HepG2 (cell line): ENCODE measurements around the gene ZNF616. TPM values are rescaled to one million over a fixed set of nuclear protein-coding genes. Genes with fewer than 3 reads are reported as not detected.
A peak's percentile ranks its signal among the peaks of the same experiment; 100 is the strongest.

Experiments
- CHD4 ChIP-seq: fragments of 200-600 bp; sonication (generic); IDR thresholded peaks from 2 replicates; pipeline ENCODE4 v1.7.0; 2017; ENCODE audit warnings: mild to moderate bottlenecking, low read length, borderline replicate concordance
- ELF3 ChIP-seq: IDR thresholded peaks from 2 replicates; pipeline ENCODE4 v1.6.1; 2016; ENCODE audit warnings: missing genetic modification reagents, missing compliant biosample characterization
- ETV5 ChIP-seq: IDR thresholded peaks from 2 replicates; pipeline ENCODE4 v1.6.1; 2018; ENCODE audit warnings: missing biosample characterization, missing genetic modification reagents, inconsistent platforms, borderline replicate concordance
- GATA4 ChIP-seq: sonication (generic); IDR thresholded peaks from 2 replicates; pipeline ENCODE4 v1.6.1; 2016; ENCODE audit warnings: antibody characterized with exemption, low read depth, borderline replicate concordance
- KLF9 ChIP-seq: IDR thresholded peaks from 2 replicates; pipeline ENCODE4 v1.6.1; 2016; ENCODE audit warnings: low read depth
- LCORL ChIP-seq, 2 experiments: fragments of 450-650 bp in 1 of 2; sonication (generic) in 1 of 2; formaldehyde crosslinking in 1 of 2; IDR thresholded peaks; 2 replicates each; pipeline versions ENCODE4 v1.5.0 to v1.6.1; 2017 to 2020; ENCODE audit warnings: antibody characterized with exemption in 1 of 2, missing genetic modification reagents in 1 of 2
- MEIS2 ChIP-seq: sonication (generic); formaldehyde crosslinking; IDR thresholded peaks from 2 replicates; pipeline ENCODE4 v1.9.0; 2021; ENCODE audit warnings: mild to moderate bottlenecking, missing genetic modification reagents
- MXI1 ChIP-seq: IDR thresholded peaks from 3 replicates; pipeline ENCODE4 v1.6.1; 2012; ENCODE audit warnings: low read depth, low read length, inconsistent platforms, borderline replicate concordance
- PRMT3 ChIP-seq: sonication (generic); formaldehyde crosslinking; IDR thresholded peaks from 2 replicates; pipeline ENCODE4 v1.8.1; 2022; ENCODE audit warnings: low read depth, mild to moderate bottlenecking, moderate library complexity, missing genetic modification reagents, borderline replicate concordance
- RBFOX2 ChIP-seq: fragments of 200-400 bp; formaldehyde crosslinking; IDR thresholded peaks from 2 replicates; pipeline ENCODE4 v1.6.1; 2017; ENCODE audit warnings: low read depth, mild to moderate bottlenecking, low read length
- RFX3 ChIP-seq: IDR thresholded peaks from 2 replicates; pipeline ENCODE4 v1.6.1; 2016; ENCODE audit warnings: missing biosample characterization, missing genetic modification reagents
- TOPORS ChIP-seq: sonication (generic); formaldehyde crosslinking; IDR thresholded peaks from 2 replicates; pipeline ENCODE4 v1.8.0; 2023; ENCODE audit warnings: mild to moderate bottlenecking, missing genetic modification reagents
- TRIM24 ChIP-seq: sonication (generic); formaldehyde crosslinking; IDR thresholded peaks from 2 replicates; pipeline ENCODE4 v1.8.0; 2022; ENCODE audit warnings: mild to moderate bottlenecking, missing genetic modification reagents
- ZNF556 ChIP-seq: sonication (generic); formaldehyde crosslinking; IDR thresholded peaks from 2 replicates; pipeline ENCODE4 v1.4.0; 2020; ENCODE audit warnings: mild to moderate bottlenecking, missing genetic modification reagents, borderline replicate concordance
- ZNF678 ChIP-seq: sonication (generic); formaldehyde crosslinking; IDR thresholded peaks from 2 replicates; pipeline ENCODE4 v1.4.0; 2020; ENCODE audit warnings: mild to moderate bottlenecking, missing genetic modification reagents
- polyA plus RNA-seq, 8 experiments: library from polyadenylated mRNA; depleted of rRNA in 3 of 8; stranded (reverse) in 7 of 8; unstranded in 1 of 8; fragments of >200 nt; fragmentation: Illumina TruSeq in 4 of 8; extraction: Trizol in 4 of 8; gene quantifications; 2 replicates each; pipeline versions ENCODE4 v1.2.1 to v1.2.3, GENCODE V29; 2011 to 2016; ENCODE audit warnings: low read depth in 4 of 8, missing spikeins in 1 of 8, mixed read lengths in 1 of 8; ENCODE audit not compliant: insufficient read depth in 1 of 8
- total RNA-seq, 5 experiments: library from RNA; depleted of rRNA; stranded (reverse); fragments of >200 nt; fragmentation: Illumina TruSeq; extraction: Trizol; gene quantifications; 2 replicates each; pipeline ENCODE4 v1.2.3, GENCODE V29; 2016; ENCODE audit warnings: low read depth in 1 of 5
- TF ChIP-seq, protein P1 (sequence below): IDR thresholded peaks from 2 replicates; pipeline ENCODE4 v1.4.0; 2020; ENCODE audit warnings: mild to moderate bottlenecking, missing genetic modification reagents
- TF ChIP-seq, protein P2 (sequence below): IDR thresholded peaks from 2 replicates; pipeline ENCODE4 v1.6.1; 2016
- TF ChIP-seq, protein P3 (sequence below), 2 experiments: fragments of 450-650 bp in 1 of 2; sonication (generic) in 1 of 2; formaldehyde crosslinking; IDR thresholded peaks; 2 replicates each; pipeline versions ENCODE4 v1.5.0 to v1.8.0; 2020 to 2022; ENCODE audit warnings: mild to moderate bottlenecking in 1 of 2, missing genetic modification reagents in 1 of 2
- TF ChIP-seq, protein P4 (sequence below): sonication (generic); formaldehyde crosslinking; IDR thresholded peaks from 2 replicates; pipeline ENCODE4 v1.5.1; 2020; ENCODE audit warnings: missing genetic modification reagents, mild to moderate bottlenecking, borderline replicate concordance
- TF ChIP-seq, protein P5 (sequence below): sonication (generic); formaldehyde crosslinking; IDR thresholded peaks from 2 replicates; pipeline ENCODE4 v1.4.0; 2020; ENCODE audit warnings: missing genetic modification reagents
- TF ChIP-seq, protein P6 (sequence below): sonication (generic); formaldehyde crosslinking; IDR thresholded peaks from 2 replicates; pipeline ENCODE4 v1.4.0; 2020; ENCODE audit warnings: missing genetic modification reagents

The ZNF616 gene
- total and polyA plus RNA-seq, 2 of the 13 experiments (the other 11 are each of a cell fraction or from before 2014, with no cell fraction given): 2.2 to 10.4 TPM

GRCh38 chr19:52099497-52100138 lies 40.1 kb downstream of the ZNF616 start (continued):
- TF ChIP-seq, protein P1, sequence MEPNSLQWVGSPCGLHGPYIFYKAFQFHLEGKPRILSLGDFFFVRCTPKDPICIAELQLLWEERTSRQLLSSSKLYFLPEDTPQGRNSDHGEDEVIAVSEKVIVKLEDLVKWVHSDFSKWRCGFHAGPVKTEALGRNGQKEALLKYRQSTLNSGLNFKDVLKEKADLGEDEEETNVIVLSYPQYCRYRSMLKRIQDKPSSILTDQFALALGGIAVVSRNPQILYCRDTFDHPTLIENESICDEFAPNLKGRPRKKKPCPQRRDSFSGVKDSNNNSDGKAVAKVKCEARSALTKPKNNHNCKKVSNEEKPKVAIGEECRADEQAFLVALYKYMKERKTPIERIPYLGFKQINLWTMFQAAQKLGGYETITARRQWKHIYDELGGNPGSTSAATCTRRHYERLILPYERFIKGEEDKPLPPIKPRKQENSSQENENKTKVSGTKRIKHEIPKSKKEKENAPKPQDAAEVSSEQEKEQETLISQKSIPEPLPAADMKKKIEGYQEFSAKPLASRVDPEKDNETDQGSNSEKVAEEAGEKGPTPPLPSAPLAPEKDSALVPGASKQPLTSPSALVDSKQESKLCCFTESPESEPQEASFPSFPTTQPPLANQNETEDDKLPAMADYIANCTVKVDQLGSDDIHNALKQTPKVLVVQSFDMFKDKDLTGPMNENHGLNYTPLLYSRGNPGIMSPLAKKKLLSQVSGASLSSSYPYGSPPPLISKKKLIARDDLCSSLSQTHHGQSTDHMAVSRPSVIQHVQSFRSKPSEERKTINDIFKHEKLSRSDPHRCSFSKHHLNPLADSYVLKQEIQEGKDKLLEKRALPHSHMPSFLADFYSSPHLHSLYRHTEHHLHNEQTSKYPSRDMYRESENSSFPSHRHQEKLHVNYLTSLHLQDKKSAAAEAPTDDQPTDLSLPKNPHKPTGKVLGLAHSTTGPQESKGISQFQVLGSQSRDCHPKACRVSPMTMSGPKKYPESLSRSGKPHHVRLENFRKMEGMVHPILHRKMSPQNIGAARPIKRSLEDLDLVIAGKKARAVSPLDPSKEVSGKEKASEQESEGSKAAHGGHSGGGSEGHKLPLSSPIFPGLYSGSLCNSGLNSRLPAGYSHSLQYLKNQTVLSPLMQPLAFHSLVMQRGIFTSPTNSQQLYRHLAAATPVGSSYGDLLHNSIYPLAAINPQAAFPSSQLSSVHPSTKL (CRISPR knock-in tag): peak; percentile 65
- TF ChIP-seq LCORL (IDR thresholded peaks at IDR 0.05): no peak
- no peak for TF ChIP-seq LCORL (CRISPR knock-in tag; IDR thresholded peaks at IDR 0.05)
- no peak for TF ChIP-seq TOPORS
- TF ChIP-seq, protein P2, sequence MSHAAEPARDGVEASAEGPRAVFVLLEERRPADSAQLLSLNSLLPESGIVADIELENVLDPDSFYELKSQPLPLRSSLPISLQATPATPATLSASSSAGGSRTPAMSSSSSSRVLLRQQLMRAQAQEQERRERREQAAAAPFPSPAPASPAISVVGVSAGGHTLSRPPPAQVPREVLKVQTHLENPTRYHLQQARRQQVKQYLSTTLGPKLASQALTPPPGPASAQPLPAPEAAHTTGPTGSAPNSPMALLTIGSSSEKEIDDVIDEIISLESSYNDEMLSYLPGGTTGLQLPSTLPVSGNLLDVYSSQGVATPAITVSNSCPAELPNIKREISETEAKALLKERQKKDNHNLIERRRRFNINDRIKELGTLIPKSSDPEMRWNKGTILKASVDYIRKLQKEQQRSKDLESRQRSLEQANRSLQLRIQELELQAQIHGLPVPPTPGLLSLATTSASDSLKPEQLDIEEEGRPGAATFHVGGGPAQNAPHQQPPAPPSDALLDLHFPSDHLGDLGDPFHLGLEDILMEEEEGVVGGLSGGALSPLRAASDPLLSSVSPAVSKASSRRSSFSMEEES (CRISPR knock-in tag): peak; percentile 98
- peak; percentile 77; the same call in 1 of the 2 replicates for TF ChIP-seq ETV5 (CRISPR knock-in tag)
- TF ChIP-seq, protein P3, sequence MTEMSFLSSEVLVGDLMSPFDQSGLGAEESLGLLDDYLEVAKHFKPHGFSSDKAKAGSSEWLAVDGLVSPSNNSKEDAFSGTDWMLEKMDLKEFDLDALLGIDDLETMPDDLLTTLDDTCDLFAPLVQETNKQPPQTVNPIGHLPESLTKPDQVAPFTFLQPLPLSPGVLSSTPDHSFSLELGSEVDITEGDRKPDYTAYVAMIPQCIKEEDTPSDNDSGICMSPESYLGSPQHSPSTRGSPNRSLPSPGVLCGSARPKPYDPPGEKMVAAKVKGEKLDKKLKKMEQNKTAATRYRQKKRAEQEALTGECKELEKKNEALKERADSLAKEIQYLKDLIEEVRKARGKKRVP (CRISPR knock-in tag; IDR thresholded peaks at IDR 0.05): 0 out of 4 replicates have a peak, but pooled peaks of 1 of the 2 experiments have one; percentile 35
- TF ChIP-seq CHD4: no peak
- no peak for TF ChIP-seq RBFOX2
- no peak for TF ChIP-seq ZNF556 (CRISPR knock-in tag)
- TF ChIP-seq MEIS2 (CRISPR knock-in tag): peak; percentile 66; the same call in 1 of the 2 replicates
- TF ChIP-seq, protein P4, sequence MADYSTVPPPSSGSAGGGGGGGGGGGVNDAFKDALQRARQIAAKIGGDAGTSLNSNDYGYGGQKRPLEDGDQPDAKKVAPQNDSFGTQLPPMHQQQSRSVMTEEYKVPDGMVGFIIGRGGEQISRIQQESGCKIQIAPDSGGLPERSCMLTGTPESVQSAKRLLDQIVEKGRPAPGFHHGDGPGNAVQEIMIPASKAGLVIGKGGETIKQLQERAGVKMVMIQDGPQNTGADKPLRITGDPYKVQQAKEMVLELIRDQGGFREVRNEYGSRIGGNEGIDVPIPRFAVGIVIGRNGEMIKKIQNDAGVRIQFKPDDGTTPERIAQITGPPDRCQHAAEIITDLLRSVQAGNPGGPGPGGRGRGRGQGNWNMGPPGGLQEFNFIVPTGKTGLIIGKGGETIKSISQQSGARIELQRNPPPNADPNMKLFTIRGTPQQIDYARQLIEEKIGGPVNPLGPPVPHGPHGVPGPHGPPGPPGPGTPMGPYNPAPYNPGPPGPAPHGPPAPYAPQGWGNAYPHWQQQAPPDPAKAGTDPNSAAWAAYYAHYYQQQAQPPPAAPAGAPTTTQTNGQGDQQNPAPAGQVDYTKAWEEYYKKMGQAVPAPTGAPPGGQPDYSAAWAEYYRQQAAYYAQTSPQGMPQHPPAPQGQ (CRISPR knock-in tag): no peak
- TF ChIP-seq PRMT3 (CRISPR knock-in tag): no peak
- no peak for TF ChIP-seq RFX3
- 0 out of 2 replicates have a peak, but pooled peaks have one; percentile 56 for TF ChIP-seq TRIM24 (CRISPR knock-in tag)
- TF ChIP-seq, protein P5, sequence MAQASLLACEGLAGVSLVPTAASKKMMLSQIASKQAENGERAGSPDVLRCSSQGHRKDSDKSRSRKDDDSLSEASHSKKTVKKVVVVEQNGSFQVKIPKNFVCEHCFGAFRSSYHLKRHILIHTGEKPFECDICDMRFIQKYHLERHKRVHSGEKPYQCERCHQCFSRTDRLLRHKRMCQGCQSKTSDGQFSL (CRISPR knock-in tag): no peak
- no peak for TF ChIP-seq ZNF678 (CRISPR knock-in tag)
- TF ChIP-seq KLF9 (CRISPR knock-in tag): no peak
- no peak for TF ChIP-seq GATA4
- no peak for TF ChIP-seq MXI1
- no peak for TF ChIP-seq ELF3 (CRISPR knock-in tag)
- TF ChIP-seq, protein P6, sequence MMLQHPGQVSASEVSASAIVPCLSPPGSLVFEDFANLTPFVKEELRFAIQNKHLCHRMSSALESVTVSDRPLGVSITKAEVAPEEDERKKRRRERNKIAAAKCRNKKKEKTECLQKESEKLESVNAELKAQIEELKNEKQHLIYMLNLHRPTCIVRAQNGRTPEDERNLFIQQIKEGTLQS (CRISPR knock-in tag): peak; percentile 88
